IPS-20b (cell line): ENCODE data around the gene C4orf17.
"Not testable (repeated sequence)": the region's sequence is repeated elsewhere in the genome, so short reads cannot be mapped to it uniquely, and the experiment has no call there.

Experiments used
- H3K27ac ChIP-seq: one replicate; pipeline ENCODE4 v1.5.1; 2013; ENCODE audit warnings: low read length
- H3K27me3 ChIP-seq: 2 replicates; pipeline ENCODE4 v1.6.1; 2013; ENCODE audit warnings: mild to moderate bottlenecking, low read length, inconsistent platforms; ENCODE audit not compliant: insufficient read depth
- H3K36me3 ChIP-seq: 2 replicates; pipeline ENCODE4 v1.6.1; 2013; ENCODE audit warnings: low read depth, mild to moderate bottlenecking, inconsistent platforms, low read length, moderate library complexity; ENCODE audit not compliant: insufficient read depth
- H3K4me1 ChIP-seq: 2 replicates; pipeline ENCODE4 v1.6.1; 2013; ENCODE audit warnings: mild to moderate bottlenecking, control low read depth, inconsistent platforms, low read length, moderate library complexity; ENCODE audit not compliant: insufficient read depth
- H3K4me3 ChIP-seq: 2 replicates; pipeline ENCODE4 v1.5.1; 2013; ENCODE audit warnings: mild to moderate bottlenecking, low read length, inconsistent platforms
- H3K9ac ChIP-seq: 2 replicates; pipeline ENCODE4 v1.6.1; 2013; ENCODE audit warnings: low read depth, mild to moderate bottlenecking, inconsistent platforms, low read length, moderate library complexity
- H3K9me3 ChIP-seq: 2 replicates; pipeline ENCODE4 v1.6.1; 2013; ENCODE audit warnings: mild to moderate bottlenecking, low read depth, low read length, inconsistent platforms; ENCODE audit not compliant: insufficient read depth

The C4orf17 gene

DNA sequence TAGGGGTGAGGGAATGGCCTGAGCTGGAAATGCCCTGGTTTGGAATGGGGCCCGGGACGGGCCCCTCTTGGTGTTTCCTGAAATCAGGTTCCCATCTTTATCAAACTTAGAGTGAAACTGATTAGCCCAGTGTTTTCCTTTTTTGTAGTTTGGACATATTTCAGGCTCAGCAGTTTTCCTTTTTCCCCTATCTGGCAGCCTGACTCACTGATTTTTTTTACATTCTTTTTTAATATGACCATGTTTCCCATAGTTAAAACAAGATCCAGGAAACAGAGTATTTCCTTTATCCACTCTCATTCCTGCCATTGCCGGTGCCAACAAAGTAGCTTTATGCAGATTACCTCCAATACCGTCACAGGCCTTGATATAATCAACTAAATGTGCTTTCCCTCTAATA, 20.5 kb upstream of the C4orf17 start:
- no peaks in the 10 kb centered on the region for H3K36me3 ChIP-seq
- H3K4me3 ChIP-seq, result no peak overlapping the region
- no peak overlapping the region for H3K27ac ChIP-seq
- no peaks in the 10 kb centered on the region for H3K4me1 ChIP-seq
- peaks cover 44% of the 10 kb centered on the region for H3K9me3 ChIP-seq
- H3K9ac ChIP-seq, result no peak overlapping the region
- no peaks in the 10 kb centered on the region for H3K27me3 ChIP-seq

DNA sequence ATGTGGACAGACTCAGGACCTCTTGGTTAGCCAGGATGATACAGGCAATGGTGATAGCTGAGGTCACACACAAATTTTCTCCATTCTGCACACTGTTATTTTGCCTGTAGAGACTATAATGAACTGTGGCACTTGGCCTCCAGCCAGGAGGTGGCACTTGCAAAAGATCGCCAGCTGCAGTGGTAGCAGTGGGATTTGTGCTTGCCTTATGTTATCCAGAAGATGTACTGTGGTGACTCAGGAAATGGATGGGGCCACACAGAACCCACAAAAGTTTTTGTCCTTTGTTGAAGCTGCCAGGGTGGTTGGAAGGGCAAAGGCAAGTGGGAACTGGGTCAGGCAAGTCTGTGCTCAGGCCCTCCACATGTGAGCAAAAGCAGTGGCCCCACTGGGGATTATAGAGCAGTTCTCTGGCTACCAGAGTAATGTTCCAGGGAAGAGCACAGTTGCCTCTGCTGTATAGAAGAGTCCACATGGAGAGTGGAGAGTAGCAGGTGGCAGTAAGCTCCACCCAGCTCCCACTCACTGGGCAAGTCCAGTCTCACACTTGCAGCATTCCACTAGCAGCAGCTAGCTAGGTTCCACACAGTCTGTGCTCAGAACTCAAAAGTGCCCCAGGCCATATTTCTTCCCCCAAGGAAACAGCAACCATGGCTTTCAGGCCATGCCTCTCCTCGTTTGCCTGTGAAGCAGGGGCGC, 5.9 kb upstream of the C4orf17 start:
- Histone ChIP-seq H3K9ac (no peak overlapping the region), H3K36me3 (no peaks in the 10 kb centered on the region), H3K27ac (no peak overlapping the region), H3K27me3 (no peaks in the 10 kb centered on the region), H3K4me1 (no peaks in the 10 kb centered on the region), H3K4me3 (no peak overlapping the region), H3K9me3 (no peaks in the 10 kb centered on the region)

DNA sequence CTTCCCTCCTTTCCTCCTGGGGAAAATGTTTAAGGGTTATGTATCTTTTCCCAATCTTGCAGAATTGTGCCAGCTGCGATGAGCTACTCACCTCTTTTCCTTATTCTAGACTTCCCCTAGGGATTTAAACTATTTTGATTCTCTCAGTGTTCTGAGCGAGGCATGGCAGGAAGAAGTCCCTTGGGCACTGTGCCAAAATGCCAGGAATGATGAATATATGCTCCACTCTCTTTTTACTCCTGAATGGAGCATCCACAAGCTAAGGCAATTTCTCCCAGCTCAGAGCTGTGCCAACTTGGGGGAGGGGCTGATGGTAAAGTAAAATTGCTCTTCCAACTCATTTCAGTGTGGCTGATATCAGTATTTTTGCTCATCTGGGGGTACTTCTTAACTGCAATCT, 4.0 kb upstream of the C4orf17 start:
- Histone ChIP-seq H3K27me3 (no peaks in the 10 kb centered on the region), H3K9ac (no peak overlapping the region), H3K27ac (no peak overlapping the region), H3K4me3 (no peak overlapping the region), H3K36me3 (no peaks in the 10 kb centered on the region), H3K9me3 (no peaks in the 10 kb centered on the region), H3K4me1 (no peaks in the 10 kb centered on the region)

DNA sequence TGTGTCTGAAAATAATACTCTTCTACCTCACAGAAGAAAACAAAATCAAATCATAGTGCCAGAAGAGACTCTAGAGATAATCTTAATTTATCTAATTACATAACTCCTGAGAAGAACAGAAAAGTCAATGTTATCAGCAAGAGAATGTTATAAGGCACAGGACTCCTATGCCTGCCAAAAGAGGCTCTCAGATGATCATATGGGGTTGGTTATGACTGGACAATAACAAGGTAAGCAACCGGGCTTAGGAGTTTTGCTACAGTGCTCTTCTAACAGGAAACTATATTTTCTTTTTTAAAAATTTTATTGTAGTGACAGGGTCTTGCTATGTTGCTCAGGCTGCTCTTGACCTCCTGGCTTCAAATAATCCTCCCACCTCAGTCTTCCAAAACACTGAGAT, 3.5 kb upstream of the C4orf17 start:
- H3K27ac ChIP-seq, result no peak overlapping the region
- H3K27me3 ChIP-seq, result no peaks in the 10 kb centered on the region
- H3K4me3 ChIP-seq, result no peak overlapping the region
- no peak overlapping the region for H3K9ac ChIP-seq
- no peaks in the 10 kb centered on the region for H3K36me3 ChIP-seq
- H3K4me1 ChIP-seq, result no peaks in the 10 kb centered on the region
- H3K9me3 ChIP-seq, result no peaks in the 10 kb centered on the region

DNA sequence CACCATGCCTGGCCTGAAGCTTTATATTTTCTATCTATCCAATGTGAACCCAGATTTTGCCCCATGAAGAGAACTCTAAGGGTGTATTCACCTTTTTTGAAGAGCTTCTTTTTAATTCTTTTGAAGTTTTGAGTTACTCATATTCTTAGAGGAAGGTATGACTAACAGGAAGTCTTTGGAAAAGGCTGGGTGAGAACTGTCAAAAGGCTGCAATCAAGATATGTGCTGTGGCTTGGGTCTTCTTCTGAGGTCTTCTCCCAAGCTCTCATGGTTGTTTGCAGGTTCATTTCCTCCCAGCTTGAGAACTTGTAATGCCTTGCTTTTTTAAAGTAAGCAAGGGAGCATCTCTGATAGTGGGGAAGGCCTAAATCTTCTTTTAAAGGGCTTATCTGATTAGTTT, 3.1 kb upstream of the C4orf17 start:
- Histone ChIP-seq H3K4me1 (no peaks in the 10 kb centered on the region), H3K4me3 (no peak overlapping the region), H3K27ac (no peak overlapping the region), H3K27me3 (no peaks in the 10 kb centered on the region), H3K9ac (no peak overlapping the region), H3K9me3 (no peaks in the 10 kb centered on the region), H3K36me3 (no peaks in the 10 kb centered on the region)

DNA sequence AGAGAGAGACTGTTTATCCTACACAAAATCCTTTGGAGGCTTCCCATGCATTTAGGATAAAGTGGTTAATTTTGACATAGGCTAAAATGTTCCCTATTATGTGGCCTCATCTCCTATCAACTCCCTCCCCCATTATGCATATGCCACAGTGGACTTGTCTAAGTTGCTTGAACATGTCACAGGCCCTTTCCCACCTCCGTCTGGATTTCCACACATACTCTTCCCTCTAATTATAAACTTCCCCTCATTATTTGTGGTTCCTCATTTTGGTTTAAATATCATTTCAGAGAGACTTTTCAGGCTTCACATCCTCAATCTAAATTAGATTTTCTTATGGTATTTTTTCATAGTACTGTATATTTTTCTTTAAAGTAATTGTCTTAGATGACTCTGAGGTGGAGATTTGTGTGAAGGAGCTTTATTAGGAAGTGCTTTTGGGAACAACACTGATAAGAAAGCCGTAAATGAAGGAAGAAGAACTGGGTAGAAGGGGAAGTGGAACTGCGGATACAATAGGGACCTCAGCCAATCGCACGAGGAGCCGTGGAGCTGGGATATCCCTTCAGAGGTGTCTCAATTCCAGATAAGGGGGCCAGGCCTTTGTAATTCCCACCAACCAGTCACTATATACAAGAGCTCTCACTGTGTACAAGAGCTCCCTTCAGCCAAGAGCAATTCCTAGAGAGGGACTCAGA, 7.9 kb downstream of the C4orf17 start:
- Histone ChIP-seq H3K36me3 (no peaks in the 10 kb centered on the region), H3K4me3 (no peak overlapping the region), H3K9ac (no peak overlapping the region), H3K4me1 (no peaks in the 10 kb centered on the region), H3K27ac (no peak overlapping the region), H3K27me3 (no peaks in the 10 kb centered on the region), H3K9me3 (no peaks in the 10 kb centered on the region)

DNA sequence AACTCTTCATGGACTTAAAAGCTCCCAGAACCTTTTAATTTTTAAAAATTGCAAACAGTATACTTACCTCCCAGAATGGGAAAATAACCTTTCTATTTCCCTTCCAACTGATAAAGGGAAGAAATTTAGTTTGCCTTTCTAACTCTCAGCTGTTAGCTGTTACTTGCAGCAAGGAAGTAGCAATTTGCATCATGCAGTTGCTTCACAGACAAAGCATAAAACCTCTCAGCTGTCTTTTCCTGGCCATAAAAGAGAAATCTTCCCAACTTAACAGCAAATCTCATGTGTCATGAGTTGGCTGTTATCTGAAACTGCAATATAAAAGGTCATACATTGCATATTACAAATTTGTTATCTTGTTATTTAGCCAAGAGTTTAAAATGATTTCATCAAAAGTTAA, 18.4 kb downstream of the C4orf17 start:
- no peaks in the 10 kb centered on the region for H3K27me3 ChIP-seq
- H3K27ac ChIP-seq, result no peak overlapping the region
- no peaks in the 10 kb centered on the region for H3K36me3 ChIP-seq
- no peak overlapping the region for H3K4me3 ChIP-seq
- H3K4me1 ChIP-seq, result no peaks in the 10 kb centered on the region
- H3K9me3 ChIP-seq, result no peaks in the 10 kb centered on the region
- no peak overlapping the region for H3K9ac ChIP-seq

DNA sequence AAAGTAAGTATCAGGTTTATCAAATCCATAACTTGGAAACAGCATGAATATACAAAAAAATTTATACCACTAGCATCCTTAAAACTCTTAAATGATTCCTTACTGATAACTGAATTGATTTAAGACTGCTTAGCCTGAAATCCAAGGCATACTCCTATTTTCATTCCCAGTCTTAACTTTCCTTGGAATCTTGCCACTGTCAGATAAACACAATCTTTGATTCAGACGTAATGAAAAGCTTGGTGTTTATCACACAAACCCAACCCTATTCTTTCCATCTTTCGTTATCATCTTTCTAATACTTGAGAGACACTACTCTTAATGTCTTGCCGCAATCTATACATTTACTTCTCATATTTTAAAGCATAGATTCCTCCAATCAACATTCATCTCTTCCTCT, 19.1 kb downstream of the C4orf17 start:
- H3K36me3 ChIP-seq, result no peaks in the 10 kb centered on the region
- no peak overlapping the region for H3K4me3 ChIP-seq
- no peaks in the 10 kb centered on the region for H3K9me3 ChIP-seq
- no peaks in the 10 kb centered on the region for H3K4me1 ChIP-seq
- no peak overlapping the region for H3K27ac ChIP-seq
- H3K9ac ChIP-seq, result no peak overlapping the region
- H3K27me3 ChIP-seq, result no peaks in the 10 kb centered on the region

DNA sequence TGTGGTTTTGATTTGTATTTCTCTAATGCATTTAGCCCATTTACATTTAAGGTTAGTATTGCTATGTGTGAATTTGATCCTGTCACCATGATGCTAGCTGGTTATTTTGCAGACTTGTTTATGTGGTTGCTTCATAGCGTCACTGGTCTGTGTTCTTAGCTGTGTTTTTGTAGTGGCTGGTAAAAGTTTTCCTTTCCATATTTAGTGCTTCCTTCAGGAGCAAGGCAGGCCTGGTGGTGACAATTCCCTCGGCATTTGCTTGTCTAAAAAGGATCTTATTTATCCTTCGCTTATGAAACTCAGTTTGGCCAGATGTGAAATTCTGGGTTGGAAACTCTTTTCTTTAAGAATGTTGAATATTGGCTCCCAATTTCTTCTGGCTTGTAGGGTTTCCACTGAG, 23.9 kb downstream of the C4orf17 start:
- not testable (repeated sequence) for H3K9me3 ChIP-seq, H3K4me1 ChIP-seq, H3K9ac ChIP-seq, H3K27me3 ChIP-seq, H3K27ac ChIP-seq, H3K4me3 ChIP-seq, H3K36me3 ChIP-seq

DNA sequence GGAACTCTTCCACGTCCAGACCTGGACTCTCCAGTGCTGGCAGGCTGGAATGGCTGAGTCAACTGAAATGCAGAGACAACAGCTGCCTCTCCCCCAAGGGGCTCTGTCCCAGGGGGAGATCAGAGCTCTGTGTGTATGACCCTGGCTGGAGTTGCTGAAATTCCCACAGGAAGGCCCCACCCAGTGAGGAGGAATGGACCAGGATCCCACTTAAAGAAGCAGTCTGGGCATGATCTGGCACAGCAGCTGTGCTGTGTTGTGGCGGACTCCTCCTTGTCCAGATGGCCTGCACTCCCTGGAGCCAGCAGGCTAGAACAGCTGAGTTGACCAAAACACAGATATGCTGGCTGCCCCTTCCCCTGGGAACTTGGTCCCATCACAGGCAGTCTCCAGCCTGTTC, 25.4 kb downstream of the C4orf17 start:
- Histone ChIP-seq H3K9me3 (no peaks in the 10 kb centered on the region), H3K27ac (no peak overlapping the region), H3K27me3 (no peaks in the 10 kb centered on the region), H3K36me3 (no peaks in the 10 kb centered on the region), H3K4me3 (no peak overlapping the region), H3K4me1 (no peaks in the 10 kb centered on the region), H3K9ac (no peak overlapping the region)

DNA sequence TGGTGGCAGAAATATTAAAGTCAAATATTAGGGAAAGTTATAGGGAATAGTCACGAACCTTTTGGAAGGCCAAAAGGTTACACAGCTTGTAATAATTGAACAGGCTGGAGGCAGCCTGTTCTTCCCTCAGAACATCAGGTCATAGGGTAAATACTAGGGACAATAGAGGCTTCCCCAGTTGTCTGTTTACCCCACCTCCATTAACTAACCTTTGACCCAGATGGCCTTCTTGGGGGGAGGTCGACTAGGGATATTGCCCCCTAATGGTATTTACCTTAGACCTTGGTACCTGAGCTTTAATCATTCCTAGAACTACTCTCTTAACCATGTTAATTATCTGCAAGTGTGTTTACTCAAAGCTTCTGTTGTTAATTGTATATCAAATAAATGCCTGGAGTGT, 26.0 kb downstream of the C4orf17 start:
- Histone ChIP-seq H3K36me3 (no peaks in the 10 kb centered on the region), H3K4me3 (no peak overlapping the region), H3K4me1 (no peaks in the 10 kb centered on the region), H3K9ac (no peak overlapping the region), H3K27me3 (no peaks in the 10 kb centered on the region), H3K9me3 (no peaks in the 10 kb centered on the region), H3K27ac (no peak overlapping the region)

DNA sequence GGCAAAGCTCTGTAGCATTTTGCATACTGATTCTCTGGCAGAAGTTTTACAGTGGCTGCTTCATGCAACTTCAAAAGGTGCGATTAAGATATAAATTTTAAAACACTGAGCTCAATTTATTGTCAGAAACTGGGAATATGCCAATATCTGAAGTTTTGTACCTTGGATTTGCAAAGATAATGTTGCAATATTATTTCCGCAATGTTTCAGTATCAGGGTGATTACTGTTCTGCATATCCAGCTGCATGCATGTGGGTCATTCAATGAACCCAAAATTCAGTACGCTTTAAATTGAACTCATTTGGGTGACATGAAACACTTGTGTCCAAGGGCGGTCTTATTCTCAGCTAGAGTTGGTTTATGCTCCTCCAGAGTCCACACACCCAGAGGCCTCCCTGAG, 26.9 kb downstream of the C4orf17 start:
- H3K27me3 ChIP-seq, result no peaks in the 10 kb centered on the region
- H3K4me3 ChIP-seq, result no peak overlapping the region
- H3K4me1 ChIP-seq, result no peaks in the 10 kb centered on the region
- H3K36me3 ChIP-seq, result no peaks in the 10 kb centered on the region
- H3K9ac ChIP-seq, result no peak overlapping the region
- no peak overlapping the region for H3K27ac ChIP-seq
- H3K9me3 ChIP-seq, result no peaks in the 10 kb centered on the region
